RWPE2 (cell line): ENCODE results near the gene PROK1.

Experiments used
- ATAC-seq: fragments of 200-7000 bp; cut with Tn5 transposase; 3 replicates; pipeline ENCODE4 v1.9.1; 2021; ENCODE audit warnings: low read depth
- DNase-seq: peaks from one replicate; pipeline ENCODE4 v3.0.0-alpha.2; 2020; ENCODE audit warnings: low spot score
- H3K27ac ChIP-seq: fragments of 450-650 bp; 2 replicates; pipeline ENCODE4 v1.5.1; 2017; ENCODE audit warnings: mild to moderate bottlenecking; ENCODE audit not compliant: poor library complexity, severe bottlenecking
- H3K27me3 ChIP-seq: fragments of 250-450 bp; sonication (Bioruptor Pico); 2 replicates; pipeline ENCODE4 v1.5.1; 2021; ENCODE audit warnings: mild to moderate bottlenecking, moderate library complexity; ENCODE audit not compliant: insufficient read depth, poor library complexity, severe bottlenecking
- H3K36me3 ChIP-seq: fragments of 250-450 bp; sonication (Bioruptor Pico); 2 replicates; pipeline ENCODE4 v1.5.1; 2020; ENCODE audit warnings: low read depth, mild to moderate bottlenecking, moderate library complexity
- H3K4me1 ChIP-seq: fragments of 250-450 bp; sonication (Bioruptor Pico); 2 replicates; pipeline ENCODE4 v1.5.1; 2021; ENCODE audit warnings: mild to moderate bottlenecking, moderate library complexity; ENCODE audit not compliant: insufficient read depth, poor library complexity, severe bottlenecking
- H3K4me3 ChIP-seq: fragments of 250-450 bp; sonication (Bioruptor Pico); 2 replicates; pipeline ENCODE4 v1.5.1; 2021; ENCODE audit warnings: mild to moderate bottlenecking, moderate library complexity; ENCODE audit not compliant: severe bottlenecking
- H3K9me3 ChIP-seq: fragments of 250-450 bp; sonication (Bioruptor Pico); 2 replicates; pipeline ENCODE4 v1.5.1; 2021; ENCODE audit warnings: mild to moderate bottlenecking, moderate library complexity; ENCODE audit not compliant: severe bottlenecking
- CTCF ChIP-seq: fragments of 450-650 bp; IDR thresholded peaks from one replicate; pipeline ENCODE4 v1.5.1; 2017; ENCODE audit warnings: mild to moderate bottlenecking, moderate library complexity; ENCODE audit not compliant: poor library complexity, severe bottlenecking

PROK1 gene

GRCh38 chr1:110493059-110493699, 42.2 kb downstream of the PROK1 start:
- DNase-seq (no peak), ATAC-seq (no peak)
- no peak overlapping the region for H3K27ac ChIP-seq
- no peaks in the 10 kb centered on the region for H3K27me3 ChIP-seq
- H3K4me3 ChIP-seq: no peak overlapping the region
- no peaks in the 10 kb centered on the region for H3K36me3 ChIP-seq
- no peaks in the 10 kb centered on the region for H3K4me1 ChIP-seq
- TF ChIP-seq CTCF: no peak
- H3K9me3 ChIP-seq: no peaks in the 10 kb centered on the region

- no peak for ATAC-seq
- DNase-seq: no peak
- Histone ChIP-seq H3K27me3 (no peaks in the 10 kb centered on the region), H3K27ac (no peak overlapping the region), H3K4me3 (no peak overlapping the region), H3K4me1 (no peaks in the 10 kb centered on the region), H3K9me3 (no peaks in the 10 kb centered on the region), H3K36me3 (no peaks in the 10 kb centered on the region)
- TF ChIP-seq CTCF: no peak
Measured at GRCh38 chr1:110494036-110494435, 43.1 kb downstream of the PROK1 start.

- Histone ChIP-seq H3K4me1 (no peaks in the 10 kb centered on the region), H3K27ac (no peak overlapping the region), H3K36me3 (no peaks in the 10 kb centered on the region), H3K4me3 (no peak overlapping the region), H3K9me3 (no peaks in the 10 kb centered on the region), H3K27me3 (no peaks in the 10 kb centered on the region)
- no peak for TF ChIP-seq CTCF
- ATAC-seq (no peak), DNase-seq (no peak)
Measured at GRCh38 chr1:110494522-110495406, 43.8 kb downstream of the PROK1 start.

- TF ChIP-seq CTCF: peak; percentile 96
- DNase-seq (no peak), ATAC-seq (peak; percentile 87)
- Histone ChIP-seq H3K4me3 (no peak overlapping the region), H3K36me3 (no peaks in the 10 kb centered on the region), H3K9me3 (no peaks in the 10 kb centered on the region), H3K4me1 (no peaks in the 10 kb centered on the region), H3K27ac (no peak overlapping the region), H3K27me3 (no peaks in the 10 kb centered on the region)
Measured at GRCh38 chr1:110495926-110496600, 45.1 kb downstream of the PROK1 start.
